KMS-11 (cell line): Measurements from ENCODE around the gene CASKIN2.

Source experiments
- H2AFZ ChIP-seq: fragments of 200-600 bp; sonication (generic); 2 replicates; pipeline ENCODE4 v1.6.1; 2016; ENCODE audit warnings: antibody characterized with exemption, mixed run types, low read depth
- H3K27ac ChIP-seq: fragments of 200-600 bp; sonication (generic); 2 replicates; pipeline ENCODE4 v1.6.1; 2016; ENCODE audit warnings: mild to moderate bottlenecking, mixed run types
- H3K27me3 ChIP-seq: fragments of 200-600 bp; sonication (generic); 2 replicates; pipeline ENCODE4 v1.6.1; 2017; ENCODE audit warnings: mild to moderate bottlenecking, low read depth, mixed run types, moderate library complexity; ENCODE audit not compliant: insufficient read depth
- H3K36me3 ChIP-seq: fragments of 200-600 bp; sonication (generic); 2 replicates; pipeline ENCODE4 v1.6.1; 2017; ENCODE audit warnings: mild to moderate bottlenecking, mixed run types; ENCODE audit not compliant: insufficient read depth
- H3K4me1 ChIP-seq: fragments of 200-600 bp; sonication (generic); 2 replicates; pipeline ENCODE4 v1.6.1; 2016; ENCODE audit warnings: mild to moderate bottlenecking, low read depth, mixed run types; ENCODE audit not compliant: poor library complexity, severe bottlenecking
- H3K4me2 ChIP-seq: fragments of 200-600 bp; sonication (generic); 2 replicates; pipeline ENCODE4 v1.7.0; 2016; ENCODE audit warnings: mild to moderate bottlenecking, mixed run types
- H3K4me3 ChIP-seq: fragments of 200-600 bp; sonication (generic); IDR thresholded peaks from 2 replicates; pipeline ENCODE4 v1.6.1; 2017; ENCODE audit warnings: low read depth, low read length, mixed read lengths; ENCODE audit not compliant: insufficient read depth
- H3K79me2 ChIP-seq: fragments of 200-600 bp; sonication (generic); 2 replicates; pipeline ENCODE4 v1.6.1; 2016; ENCODE audit warnings: low read depth, mixed run types; ENCODE audit not compliant: insufficient read depth
- H3K9ac ChIP-seq: fragments of 200-600 bp; sonication (generic); 2 replicates; pipeline ENCODE4 v1.6.1; 2016; ENCODE audit warnings: mild to moderate bottlenecking, mixed run types
- H4K20me1 ChIP-seq: fragments of 200-600 bp; sonication (generic); 2 replicates; pipeline ENCODE4 v1.6.1; 2016; ENCODE audit warnings: mild to moderate bottlenecking, mixed run types; ENCODE audit not compliant: insufficient read depth
- CTCF ChIP-seq: fragments of 200-600 bp; sonication (generic); conservative IDR thresholded peaks from 2 replicates; pipeline ENCODE4 v1.6.1; 2017; ENCODE audit warnings: low read depth, mild to moderate bottlenecking, antibody characterized with exemption, low read length, moderate library complexity, mixed read lengths

The CASKIN2 gene

GRCh38 chr17:75551266-75551665 is 35.9 kb upstream of the CASKIN2 start:
- no peaks in the 10 kb centered on the region for H3K4me1 ChIP-seq
- H3K4me3 ChIP-seq: no peak overlapping the region
- no peak overlapping the region for H3K4me2 ChIP-seq
- no peak for TF ChIP-seq CTCF
- H2AFZ ChIP-seq: no peak overlapping the region
- H3K79me2 ChIP-seq: no peaks in the 10 kb centered on the region
- H3K9ac ChIP-seq: no peak overlapping the region
- H3K27me3 ChIP-seq: no peaks in the 10 kb centered on the region
- no peaks in the 10 kb centered on the region for H3K36me3 ChIP-seq
- H4K20me1 ChIP-seq: no peaks in the 10 kb centered on the region
- no peak overlapping the region for H3K27ac ChIP-seq

GRCh38 chr17:75550139-75550465 is 34.8 kb upstream of the CASKIN2 start:
- Histone ChIP-seq H3K27me3 (no peaks in the 10 kb centered on the region), H3K79me2 (no peaks in the 10 kb centered on the region), H4K20me1 (no peaks in the 10 kb centered on the region), H3K4me2 (no peak overlapping the region), H3K4me1 (no peaks in the 10 kb centered on the region), H3K27ac (no peak overlapping the region), H3K36me3 (no peaks in the 10 kb centered on the region), H3K4me3 (no peak overlapping the region), H2AFZ (no peak overlapping the region), H3K9ac (no peak overlapping the region)
- TF ChIP-seq CTCF: no peak

- no peak overlapping the region for H3K4me2 ChIP-seq
These were observed 34.2 kb upstream of the CASKIN2 start for GRCh38 chr17:75549246-75550138.

GRCh38 chr17:75548813-75549212 is 33.5 kb upstream of the CASKIN2 start:
- no peak for TF ChIP-seq CTCF
- Histone ChIP-seq H3K9ac (no peak overlapping the region), H3K4me1 (no peaks in the 10 kb centered on the region), H3K36me3 (no peaks in the 10 kb centered on the region), H3K4me2 (no peak overlapping the region), H3K4me3 (no peak overlapping the region), H3K27me3 (no peaks in the 10 kb centered on the region), H3K79me2 (no peaks in the 10 kb centered on the region), H2AFZ (no peak overlapping the region), H4K20me1 (no peaks in the 10 kb centered on the region), H3K27ac (no peak overlapping the region)

More at GRCh38 chr17:75549246-75550138, 34.2 kb upstream of the CASKIN2 start:
- Histone ChIP-seq H3K4me3 (no peak overlapping the region), H3K27ac (no peak overlapping the region), H3K4me1 (no peaks in the 10 kb centered on the region), H3K9ac (no peak overlapping the region), H2AFZ (no peak overlapping the region), H3K79me2 (no peaks in the 10 kb centered on the region), H3K27me3 (no peaks in the 10 kb centered on the region), H4K20me1 (no peaks in the 10 kb centered on the region), H3K36me3 (no peaks in the 10 kb centered on the region)
- TF ChIP-seq CTCF: no peak
